COLO668 (cell line): ENCODE measurements around the gene GRK2.

Source experiments
- DNase-seq: peaks from one replicate; lab custom pipeline; 2025; ENCODE audit not compliant: unreplicated experiment; lab: John Stamatoyannopoulos, UW

The GRK2 gene

GRCh38 chr11:67293090-67293489 is 26.8 kb downstream of the GRK2 start:
- no peak for DNase-seq

DNA sequence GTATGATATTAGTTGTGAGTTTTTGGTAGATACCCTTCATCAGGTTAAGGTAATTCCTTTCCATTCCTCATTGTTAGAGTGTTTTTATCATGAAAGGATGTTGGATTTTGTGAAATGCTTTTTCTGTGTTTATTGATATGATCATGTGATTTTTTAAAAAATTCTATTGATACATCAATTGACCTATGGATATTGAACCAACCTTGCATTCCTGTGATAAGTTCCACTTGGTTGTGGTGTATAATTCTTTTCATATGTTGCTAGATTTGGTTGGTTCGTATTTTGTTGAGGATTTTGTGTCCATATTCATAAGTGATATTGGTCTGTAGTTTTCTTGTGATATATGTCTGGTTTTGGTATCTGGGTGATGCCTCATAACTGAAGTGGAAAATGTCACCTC is 29.6 kb downstream of the GRK2 start:
- no peak for DNase-seq

GRCh38 chr11:67298786-67299185 is 32.5 kb downstream of the GRK2 start:
- DNase-seq = no peak

DNA sequence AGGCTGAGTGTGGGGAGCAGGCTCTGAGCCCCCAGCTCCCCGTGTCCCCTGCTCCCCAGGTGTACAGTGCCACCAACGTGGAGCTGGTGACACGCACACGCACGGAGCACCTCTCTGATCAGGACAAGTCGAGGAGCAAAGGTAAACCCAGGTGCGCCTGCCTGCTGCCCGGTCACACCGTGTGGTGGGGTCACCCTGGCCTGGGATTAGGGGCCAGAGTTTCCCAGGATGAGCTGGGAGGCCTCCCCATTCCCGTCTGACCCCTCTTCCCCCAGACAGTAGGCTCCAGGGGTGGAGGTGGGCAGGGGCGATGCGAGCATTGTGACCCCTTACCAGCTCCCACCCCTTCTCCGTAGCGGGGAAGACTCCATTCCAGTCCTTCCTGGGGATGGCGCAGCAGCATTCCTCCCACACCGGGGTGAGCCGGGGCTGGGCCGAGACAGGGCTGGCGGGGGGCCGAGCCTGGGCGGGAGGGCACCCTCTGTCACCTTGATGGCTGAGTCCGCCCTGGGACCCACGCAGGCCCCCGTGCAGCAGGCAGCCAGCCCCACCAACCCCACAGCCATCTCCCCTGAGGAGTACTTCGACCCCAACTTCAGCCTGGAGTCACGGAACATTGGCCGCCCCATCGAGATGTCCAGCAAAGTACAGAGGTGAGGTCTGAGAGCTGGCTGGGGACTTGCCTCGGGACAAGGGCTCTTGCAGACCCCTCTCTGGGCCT is 33.4 kb downstream of the GRK2 start:
- no peak for DNase-seq

GRCh38 chr11:67300256-67300755 is 34.0 kb downstream of the GRK2 start:
- DNase-seq = no peak

DNA sequence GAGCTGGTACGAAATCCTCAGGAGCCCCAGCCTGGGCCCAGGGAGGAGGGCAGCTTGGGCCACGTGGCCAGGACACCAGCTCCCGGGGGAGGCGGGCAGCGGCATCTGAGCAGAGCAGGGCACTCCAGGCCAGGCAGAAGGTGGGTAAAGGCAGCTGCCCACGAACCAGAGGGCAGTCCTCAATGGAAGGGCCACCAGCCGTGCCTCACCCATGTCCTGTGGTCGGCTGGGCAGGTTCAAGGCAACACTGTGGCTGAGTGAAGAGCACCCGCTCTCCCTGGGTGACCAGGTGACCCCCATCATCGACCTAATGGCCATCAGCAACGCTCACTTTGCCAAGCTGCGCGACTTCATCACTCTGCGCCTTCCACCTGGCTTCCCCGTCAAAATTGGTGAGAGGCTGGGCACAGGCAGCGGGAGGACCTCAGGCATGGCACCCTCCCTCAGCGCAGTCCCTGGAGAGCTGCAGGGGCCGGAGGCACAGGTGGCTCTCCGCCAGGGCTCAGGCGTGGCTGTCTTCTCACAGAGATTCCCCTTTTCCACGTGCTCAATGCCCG is 34.6 kb downstream of the GRK2 start:
- no peak for DNase-seq

GRCh38 chr11:67301313-67301921 is 35.1 kb downstream of the GRK2 start:
- DNase-seq = no peak

GRCh38 chr11:67301951-67302516 is 35.8 kb downstream of the GRK2 start:
- peak; percentile 79 for DNase-seq

GRCh38 chr11:67302571-67303131 is 36.4 kb downstream of the GRK2 start:
- peak; percentile 58 for DNase-seq

GRCh38 chr11:67303132-67303834 is 37.0 kb downstream of the GRK2 start, which contains the start of gene SSH3:
Gene SSH3, plus strand, starts transcription at chr11:67303530. Its CDS starts 96 bp downstream, at chr11:67303626.
- peak; percentile 88 for DNase-seq

- DNase-seq = peak; percentile 44
These were observed 37.6 kb downstream of the GRK2 start for GRCh38 chr11:67303835-67304411.

GRCh38 chr11:67304511-67305113 is 38.3 kb downstream of the GRK2 start:
- DNase-seq = peak; percentile 28

GRCh38 chr11:67306769-67307544 is 40.7 kb downstream of the GRK2 start:
- DNase-seq = no peak

DNA sequence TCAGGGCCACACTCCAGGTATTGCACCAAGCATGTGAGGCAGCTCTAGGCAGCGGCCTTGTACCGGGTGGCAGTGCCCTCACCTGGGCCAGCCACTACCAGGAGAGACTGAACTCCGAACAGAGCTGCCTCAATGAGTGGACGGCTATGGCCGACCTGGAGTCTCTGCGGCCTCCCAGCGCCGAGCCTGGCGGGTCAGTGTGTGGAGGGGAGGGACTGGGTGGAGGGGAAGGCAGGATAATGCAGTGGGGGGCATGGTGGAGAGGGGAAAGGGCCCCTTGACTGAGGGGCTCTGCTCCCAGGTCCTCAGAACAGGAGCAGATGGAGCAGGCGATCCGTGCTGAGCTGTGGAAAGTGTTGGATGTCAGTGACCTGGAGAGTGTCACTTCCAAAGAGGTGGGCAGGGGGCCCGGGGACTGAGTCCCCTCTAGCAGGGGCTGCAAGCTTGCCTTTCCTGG is 41.3 kb downstream of the GRK2 start:
- no peak for DNase-seq

DNA sequence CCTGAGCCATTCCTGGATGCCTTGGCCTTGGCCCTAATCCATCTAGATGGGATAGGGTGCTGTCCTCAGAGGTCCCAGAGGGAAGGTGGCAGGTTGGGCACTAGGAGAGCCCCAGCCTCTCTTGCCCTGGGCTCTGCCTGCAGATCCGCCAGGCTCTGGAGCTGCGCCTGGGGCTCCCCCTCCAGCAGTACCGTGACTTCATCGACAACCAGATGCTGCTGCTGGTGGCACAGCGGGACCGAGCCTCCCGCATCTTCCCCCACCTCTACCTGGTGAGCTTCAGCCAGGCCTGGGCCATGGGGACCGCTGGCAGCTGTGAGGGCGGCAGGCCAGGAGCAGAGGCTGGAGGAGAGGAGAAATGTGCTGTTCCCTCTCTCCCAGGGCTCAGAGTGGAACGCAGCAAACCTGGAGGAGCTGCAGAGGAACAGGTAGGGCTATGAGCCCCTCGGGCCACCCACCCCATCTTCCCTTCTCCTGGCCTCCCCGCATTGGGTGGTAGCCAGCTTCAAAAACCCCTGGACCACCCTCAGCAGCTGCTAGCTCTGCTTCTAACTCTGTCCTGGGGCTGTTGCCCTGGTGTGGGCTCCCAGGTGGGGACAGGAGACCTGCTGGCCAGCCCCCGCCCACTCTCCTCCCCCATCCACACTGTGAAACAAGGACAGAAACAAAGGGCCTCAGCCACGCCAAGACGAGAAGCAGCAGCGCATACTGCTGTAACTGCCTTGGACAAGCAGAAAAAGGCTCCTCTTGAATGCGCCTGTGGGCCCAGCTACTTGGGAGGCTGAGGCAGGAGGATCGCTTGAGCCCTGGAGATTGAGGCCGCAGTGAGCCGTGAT is 42.0 kb downstream of the GRK2 start:
- no peak for DNase-seq

DNA sequence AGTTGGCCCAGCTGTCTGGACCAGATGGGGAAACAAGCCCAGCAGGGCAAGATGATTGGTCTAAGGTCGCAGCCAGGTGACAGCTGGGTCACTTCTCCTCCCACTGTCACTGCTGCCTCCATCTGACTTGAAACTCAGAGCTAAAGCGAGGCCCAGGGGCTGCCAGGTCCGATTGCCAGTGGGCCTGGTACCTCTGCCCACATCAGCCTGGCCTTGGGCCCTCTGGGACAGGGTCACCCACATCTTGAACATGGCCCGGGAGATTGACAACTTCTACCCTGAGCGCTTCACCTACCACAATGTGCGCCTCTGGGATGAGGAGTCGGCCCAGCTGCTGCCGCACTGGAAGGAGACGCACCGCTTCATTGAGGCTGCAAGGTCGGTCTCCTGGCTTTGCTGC is 42.9 kb downstream of the GRK2 start:
- DNase-seq = no peak

GRCh38 chr11:67309661-67310061 is 43.4 kb downstream of the GRK2 start:
- DNase-seq = no peak

GRCh38 chr11:67310246-67311050 is 44.2 kb downstream of the GRK2 start:
- no peak for DNase-seq
